ENCODE data around the gene KANSL1L. TPM values are rescaled to one million over a fixed set of nuclear protein-coding genes. Genes with fewer than 3 reads are reported as not detected.

KANSL1L gene
- total RNA-seq, 4 donors from 2014 or later = 13.7 to 43.8 (median 25.5) TPM

- H3K4me1 ChIP-seq = peaks cover 6 to 52% (median 20%) of the 10 kb centered on the region in 4 donors
- WGBS, 2 donors (ENCODE audit: low coverage in 1 of 2) = 15 to 21% methylated on average over 6 of the region's 6 CpGs
- DNase-seq = no peak
- H3K4me3 ChIP-seq = peak overlapping the region; percentile 10 to 96 (median 92)
- no peaks in the 10 kb centered on the region for H3K36me3 ChIP-seq
- peak overlapping the region; percentile 99 to 100 (median 100) for H3K27ac ChIP-seq
- TF ChIP-seq POLR2A (IDR thresholded peaks at IDR 0.05) (no peak), POLR2AphosphoS5 (IDR thresholded peaks at IDR 0.05) (peak in 2 of 3 donors; percentile 6 to 27)
- H3K9me3 ChIP-seq = no peaks in the 10 kb centered on the region
- H3K27me3 ChIP-seq = no peaks in the 10 kb centered on the region
- intact Hi-C loops (cut with DNase I; ENCODE audit: low total_unique reads) (loop anchor here (10.0 kb wide), 1 partner anchor 165 kb away; the partner anchor contains the start of gene RPE), in situ Hi-C loops (cut with MboI; ENCODE audit: low pct_ligation_motif_present in 1 of 4, low pct_unique_long_range_greater_than_20kb in 1 of 4, low sequenced_read_pairs in 3 of 4) (loop anchor here in 1 of 4 donors (10.0 kb wide), 1 partner anchor 175 kb away; no protein-coding TSS in a partner anchor)
Observed at GRCh38 chr2:210169516-210170195, 1.6 kb downstream of the KANSL1L start.

- Histone ChIP-seq H3K4me3 (no peak overlapping the region), H3K4me1 (peaks cover 6 to 56% (median 20%) of the 10 kb centered on the region in 4 donors), H3K27ac (peak overlapping the region; percentile 99 to 100 (median 100)), H3K9me3 (no peaks in the 10 kb centered on the region), H3K27me3 (no peaks in the 10 kb centered on the region), H3K36me3 (no peaks in the 10 kb centered on the region)
- no peak for TF ChIP-seq POLR2A (IDR thresholded peaks at IDR 0.05)
- no peak for TF ChIP-seq CTCF (IDR thresholded peaks at IDR 0.05)
- TF ChIP-seq EP300 (IDR thresholded peaks at IDR 0.05; ENCODE audit: low read depth) = no peak
- no peak for TF ChIP-seq POLR2AphosphoS5 (IDR thresholded peaks at IDR 0.05)
- WGBS, 2 donors (ENCODE audit: low coverage in 1 of 2) = 33 to 38% methylated on average over 1 of the region's 1 CpG
- DNase-seq = no peak
- in situ Hi-C loops (cut with MboI; ENCODE audit: low pct_ligation_motif_present in 1 of 4, low pct_unique_long_range_greater_than_20kb in 1 of 4, low sequenced_read_pairs in 3 of 4) = no loop called here
- intact Hi-C loops (cut with DNase I; ENCODE audit: low total_unique reads) = no loop called here
Observed at GRCh38 chr2:210167227-210167626, 4.0 kb downstream of the KANSL1L start.

- no peak for DNase-seq
- intact Hi-C loops (cut with DNase I; ENCODE audit: low total_unique reads) (no loop called here), in situ Hi-C loops (cut with MboI; ENCODE audit: low pct_ligation_motif_present in 1 of 4, low pct_unique_long_range_greater_than_20kb in 1 of 4, low sequenced_read_pairs in 3 of 4) (no loop called here)
- H3K27me3 ChIP-seq = no peaks in the 10 kb centered on the region
- H3K9me3 ChIP-seq = no peaks in the 10 kb centered on the region
- 30 to 36% methylated on average over 6 of the region's 6 CpGs for WGBS, 2 donors (ENCODE audit: low coverage in 1 of 2)
- TF ChIP-seq POLR2A (IDR thresholded peaks at IDR 0.05) = no peak
- no peak for TF ChIP-seq CTCF (IDR thresholded peaks at IDR 0.05)
- TF ChIP-seq POLR2AphosphoS5 (IDR thresholded peaks at IDR 0.05) = no peak
- no peak for TF ChIP-seq EP300 (IDR thresholded peaks at IDR 0.05; ENCODE audit: low read depth)
- H3K4me3 ChIP-seq = no peak overlapping the region
- no peak overlapping the region for H3K27ac ChIP-seq
- H3K4me1 ChIP-seq = peaks cover 6 to 33% (median 8%) of the 10 kb centered on the region in 4 donors
- no peaks in the 10 kb centered on the region for H3K36me3 ChIP-seq
Observed at GRCh38 chr2:210162466-210163124, 8.6 kb downstream of the KANSL1L start.

GRCh38 chr2:210159059-210159458 is 12.2 kb downstream of the KANSL1L start:
- Histone ChIP-seq H3K4me1 (peaks cover 0 to 13% (median 3%) of the 10 kb centered on the region in 4 donors), H3K27me3 (no peaks in the 10 kb centered on the region), H3K27ac (no peak overlapping the region), H3K9me3 (no peaks in the 10 kb centered on the region), H3K4me3 (no peak overlapping the region), H3K36me3 (no peaks in the 10 kb centered on the region)
- 97 to 100% methylated on average over 3 of the region's 3 CpGs for WGBS, 2 donors (ENCODE audit: low coverage in 1 of 2)
- intact Hi-C loops (cut with DNase I; ENCODE audit: low total_unique reads) = no loop called here
- in situ Hi-C loops (cut with MboI; ENCODE audit: low pct_ligation_motif_present in 1 of 4, low pct_unique_long_range_greater_than_20kb in 1 of 4, low sequenced_read_pairs in 3 of 4) = no loop called here
- TF ChIP-seq EP300 (IDR thresholded peaks at IDR 0.05; ENCODE audit: low read depth) (no peak), CTCF (IDR thresholded peaks at IDR 0.05) (no peak), POLR2A (IDR thresholded peaks at IDR 0.05) (no peak), POLR2AphosphoS5 (IDR thresholded peaks at IDR 0.05) (no peak)
- DNase-seq = no peak
